ENCODE measurements around the gene SMIM13. TPM values are rescaled to one million over a fixed set of nuclear protein-coding genes. Genes with fewer than 3 reads are reported as not detected.

Gene SMIM13
- total RNA-seq, 1 donor from 2014 or later: 8.6 TPM

- DNase-seq (ENCODE audit: low read depth): no peak
- TF ChIP-seq, protein P1, sequence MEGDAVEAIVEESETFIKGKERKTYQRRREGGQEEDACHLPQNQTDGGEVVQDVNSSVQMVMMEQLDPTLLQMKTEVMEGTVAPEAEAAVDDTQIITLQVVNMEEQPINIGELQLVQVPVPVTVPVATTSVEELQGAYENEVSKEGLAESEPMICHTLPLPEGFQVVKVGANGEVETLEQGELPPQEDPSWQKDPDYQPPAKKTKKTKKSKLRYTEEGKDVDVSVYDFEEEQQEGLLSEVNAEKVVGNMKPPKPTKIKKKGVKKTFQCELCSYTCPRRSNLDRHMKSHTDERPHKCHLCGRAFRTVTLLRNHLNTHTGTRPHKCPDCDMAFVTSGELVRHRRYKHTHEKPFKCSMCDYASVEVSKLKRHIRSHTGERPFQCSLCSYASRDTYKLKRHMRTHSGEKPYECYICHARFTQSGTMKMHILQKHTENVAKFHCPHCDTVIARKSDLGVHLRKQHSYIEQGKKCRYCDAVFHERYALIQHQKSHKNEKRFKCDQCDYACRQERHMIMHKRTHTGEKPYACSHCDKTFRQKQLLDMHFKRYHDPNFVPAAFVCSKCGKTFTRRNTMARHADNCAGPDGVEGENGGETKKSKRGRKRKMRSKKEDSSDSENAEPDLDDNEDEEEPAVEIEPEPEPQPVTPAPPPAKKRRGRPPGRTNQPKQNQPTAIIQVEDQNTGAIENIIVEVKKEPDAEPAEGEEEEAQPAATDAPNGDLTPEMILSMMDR (conservative IDR thresholded peaks at IDR 0.05; ENCODE audit: low read depth, low read length): no peak
- no peak overlapping the region for H3K4me3 ChIP-seq (ENCODE audit: low read depth, low read length)
These were observed 26.9 kb upstream of the SMIM13 start for GRCh38 chr6:11066505-11067347.

GRCh38 chr6:11067348-11067747 lies 26.3 kb upstream of the SMIM13 start:
- TF ChIP-seq, protein P1 (conservative IDR thresholded peaks at IDR 0.05; ENCODE audit: low read depth, low read length): no peak
- H3K4me3 ChIP-seq (ENCODE audit: low read depth, low read length): no peak overlapping the region
- DNase-seq (ENCODE audit: low read depth): no peak

DNA sequence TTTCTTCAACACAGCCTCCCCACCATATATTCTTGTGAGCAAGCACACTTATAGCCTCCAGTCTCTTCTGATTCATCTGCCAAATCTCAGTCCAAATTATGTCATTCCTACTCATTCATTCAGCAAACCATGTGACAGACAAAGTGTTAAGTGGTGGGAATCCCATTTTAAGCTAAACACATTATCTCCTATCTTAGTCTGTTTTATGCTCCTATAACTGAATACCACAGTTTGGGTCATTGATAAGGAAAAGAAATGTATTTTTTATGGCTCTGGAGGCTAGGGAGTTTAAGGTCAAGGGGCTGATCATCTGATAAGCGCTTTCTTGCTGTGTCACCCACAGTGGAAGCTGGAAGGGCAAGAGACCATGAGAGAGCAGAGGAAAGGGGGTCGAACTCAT lies 23.9 kb upstream of the SMIM13 start:
- TF ChIP-seq, protein P1 (conservative IDR thresholded peaks at IDR 0.05; ENCODE audit: low read depth, low read length): no peak
- no peak for DNase-seq (ENCODE audit: low read depth)
- H3K4me3 ChIP-seq (ENCODE audit: low read depth, low read length): no peak overlapping the region

- DNase-seq (ENCODE audit: low read depth): no peak
- TF ChIP-seq, protein P1 (conservative IDR thresholded peaks at IDR 0.05; ENCODE audit: low read depth, low read length): no peak
- no peak overlapping the region for H3K4me3 ChIP-seq (ENCODE audit: low read depth, low read length)
These were observed 21.5 kb upstream of the SMIM13 start for GRCh38 chr6:11072101-11072500.

GRCh38 chr6:11076540-11076939 lies 17.1 kb upstream of the SMIM13 start:
- DNase-seq (ENCODE audit: low read depth): no peak
- TF ChIP-seq, protein P1 (conservative IDR thresholded peaks at IDR 0.05; ENCODE audit: low read depth, low read length): no peak
- no peak overlapping the region for H3K4me3 ChIP-seq (ENCODE audit: low read depth, low read length)

GRCh38 chr6:11078266-11078665 lies 15.4 kb upstream of the SMIM13 start:
- no peak overlapping the region for H3K4me3 ChIP-seq (ENCODE audit: low read depth, low read length)
- no peak for DNase-seq (ENCODE audit: low read depth)
- TF ChIP-seq, protein P1 (conservative IDR thresholded peaks at IDR 0.05; ENCODE audit: low read depth, low read length): no peak

DNA sequence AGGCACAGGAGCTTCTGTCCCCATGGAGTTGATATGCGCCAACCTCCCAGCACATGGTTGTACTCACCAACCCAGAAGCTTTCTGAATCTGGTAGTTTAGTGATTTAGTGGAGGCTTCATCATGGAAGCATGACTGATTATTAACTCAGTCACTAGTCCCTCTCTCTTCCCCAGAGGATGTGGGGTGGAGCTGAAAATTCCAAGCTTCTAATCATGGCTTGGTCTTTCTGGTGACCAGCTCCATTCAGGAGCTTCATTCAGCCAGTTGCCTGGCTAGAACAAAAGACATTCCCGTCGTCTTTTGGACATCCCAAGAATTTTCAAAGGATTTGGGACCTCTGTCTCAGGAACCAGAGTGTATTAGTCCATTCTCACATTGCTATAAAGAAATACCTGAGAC lies 13.3 kb upstream of the SMIM13 start:
- no peak overlapping the region for H3K4me3 ChIP-seq (ENCODE audit: low read depth, low read length)
- TF ChIP-seq, protein P1 (conservative IDR thresholded peaks at IDR 0.05; ENCODE audit: low read depth, low read length): no peak
- no peak for DNase-seq (ENCODE audit: low read depth)
